ENCODE data around the gene MTHFSD. TPM values are rescaled to one million over a fixed set of nuclear protein-coding genes. Genes with fewer than 3 reads are reported as not detected.

MTHFSD gene
- 8.4 and 10.1 TPM in 2 replicates for total RNA-seq

GRCh38 chr16:86554917-86555703 is at the start of gene MTHFSD:
Gene MTHFSD (minus strand): TSS chr16:86555235. CDS start chr16:86555184, 51 bp downstream.

GRCh38 chr16:86578061-86578599 is 23.1 kb upstream of the MTHFSD start, which contains the start of gene FOXL1:
Gene FOXL1 (plus strand): TSS chr16:86578549. CDS start chr16:86578724, 175 bp downstream.

GRCh38 chr16:86566601-86566965 is 11.5 kb upstream of the MTHFSD start, which contains the start of gene FOXC2:
Gene FOXC2 (plus strand): TSS chr16:86566829. CDS start chr16:86567336, 507 bp downstream.

GRCh38 chr16:86510465-86511261 is 44.4 kb downstream of the MTHFSD start, which contains the start of gene FOXF1:
Gene FOXF1 (plus strand): TSS chr16:86510527. CDS start chr16:86510570, 43 bp downstream.

Other genes starting within 250 kb of the MTHFSD start
- 11.5 and 15.8 TPM in 2 replicates for gene FOXF1, start 44.7 kb downstream of the MTHFSD start, total RNA-seq
- gene FOXC2, start 11.6 kb upstream of the MTHFSD start, total RNA-seq = 0.29 and 0.53 TPM in 2 replicates
- 11.2 and 11.7 TPM in 2 replicates for gene FOXL1, start 23.3 kb upstream of the MTHFSD start, total RNA-seq